AG04450 (cell line): ENCODE results near the gene XYLB. TPM values are rescaled to one million over a fixed set of nuclear protein-coding genes. Genes with fewer than 3 reads are reported as not detected.

Experiments
- CTCF ChIA-PET: fragments of 300-600, 350-600 bp; formaldehyde crosslinking; extraction: SDS; loops from one replicate; lab custom pipeline; 2022; ENCODE audit warnings: antibody characterized with exemption, inconsistent platforms; lab: Charles Lee
- POLR2A ChIA-PET: fragments of 350-600 bp; formaldehyde crosslinking; extraction: SDS; loops from one replicate; lab custom pipeline; 2021; ENCODE audit warnings: antibody characterized with exemption, inconsistent platforms; lab: Yijun Ruan, JAX
- DNase-seq: peaks from one replicate; pipeline ENCODE4 v3.0.0-alpha.2; 2011; ENCODE audit warnings: low read depth, low spot score
- H3K27ac ChIP-seq: one replicate; pipeline ENCODE4 v1.5.1; 2012; ENCODE audit warnings: low read depth, low read length, control low read depth
- H3K27me3 ChIP-seq: one replicate; pipeline ENCODE4 v1.6.0; 2012; ENCODE audit warnings: low read length; ENCODE audit not compliant: control insufficient read depth, insufficient read depth
- H3K4me3 ChIP-seq: 2 replicates; pipeline ENCODE4 v1.5.1; 2011; ENCODE audit warnings: mild to moderate bottlenecking, low read depth, low read length, control low read depth
- H3K9me3 ChIP-seq: 2 replicates; pipeline ENCODE4 v1.5.1; 2012; ENCODE audit warnings: low read length; ENCODE audit not compliant: control insufficient read depth, insufficient read depth
- CTCF ChIP-seq: IDR thresholded peaks from 2 replicates; pipeline ENCODE4 v1.5.1; 2011; ENCODE audit warnings: low read depth, low read length, control low read depth, inconsistent platforms
- polyA plus RNA-seq: library from polyadenylated mRNA; depleted of rRNA; stranded (reverse); fragments of >200 nt; gene quantifications from 2 replicates; pipeline ENCODE4 v1.2.3, GENCODE V29; 2011

The XYLB gene
- polyA plus RNA-seq, 1 experiment, result 4.0 TPM

GRCh38 chr3:38362825-38363224 is 16.2 kb downstream of the XYLB start:
- CTCF ChIA-PET, result interaction anchor here (0.6 kb wide), 1 partner anchor 883 kb away, joined by 4 read pairs; no protein-coding TSS in a partner anchor
- no peak for TF ChIP-seq CTCF
- no peaks in the 10 kb centered on the region for H3K9me3 ChIP-seq

GRCh38 chr3:38364721-38365400 is 18.3 kb downstream of the XYLB start:
- no peak for DNase-seq
- ChIA-PET POLR2A (no interaction called here), CTCF (interaction anchor here (0.7 kb wide), 1 partner anchor 10 kb away, joined by 3 read pairs; no protein-coding TSS in a partner anchor)
- no peak overlapping the region for H3K4me3 ChIP-seq
- H3K27me3 ChIP-seq, result no peaks in the 10 kb centered on the region
- no peak overlapping the region for H3K27ac ChIP-seq
- H3K9me3 ChIP-seq, result no peaks in the 10 kb centered on the region
- no peak for TF ChIP-seq CTCF

More at GRCh38 chr3:38362825-38363224, 16.2 kb downstream of the XYLB start:
- Histone ChIP-seq H3K27me3 (no peaks in the 10 kb centered on the region), H3K4me3 (no peak overlapping the region), H3K27ac (no peak overlapping the region)
- POLR2A ChIA-PET, result no interaction called here
- no peak for DNase-seq

- no peak for TF ChIP-seq CTCF
- H3K9me3 ChIP-seq, result no peaks in the 10 kb centered on the region
- ChIA-PET CTCF (interaction anchor here (0.7 kb wide), 1 partner anchor 10 kb away, joined by 3 read pairs; no protein-coding TSS in a partner anchor), POLR2A (no interaction called here)
- DNase-seq, result no peak
- no peak overlapping the region for H3K27ac ChIP-seq
- H3K27me3 ChIP-seq, result no peaks in the 10 kb centered on the region
- H3K4me3 ChIP-seq, result no peak overlapping the region
Observed at GRCh38 chr3:38365469-38366062, 19.0 kb downstream of the XYLB start.

- Histone ChIP-seq H3K4me3 (no peak overlapping the region), H3K27ac (no peak overlapping the region), H3K27me3 (no peaks in the 10 kb centered on the region), H3K9me3 (no peaks in the 10 kb centered on the region)
- no peak for DNase-seq
- CTCF ChIA-PET, result no interaction called here
- POLR2A ChIA-PET, result no interaction called here
- no peak for TF ChIP-seq CTCF
Observed at GRCh38 chr3:38366082-38366481, 19.5 kb downstream of the XYLB start.

- Histone ChIP-seq H3K27ac (no peak overlapping the region), H3K4me3 (no peak overlapping the region), H3K27me3 (no peaks in the 10 kb centered on the region), H3K9me3 (no peaks in the 10 kb centered on the region)
- TF ChIP-seq CTCF, result no peak
- no peak for DNase-seq
- ChIA-PET POLR2A (no interaction called here), CTCF (interaction anchor here (2.0 kb wide), 1 partner anchor 21 kb away, joined by 6 read pairs; the partner anchor contains the start of gene XYLB)
Observed at GRCh38 chr3:38367779-38368178, 21.2 kb downstream of the XYLB start.
